K562 (cell line): ENCODE measurements around the gene TRRAP. TPM values are rescaled to one million over a fixed set of nuclear protein-coding genes. Genes with fewer than 3 reads are reported as not detected.

Source experiments
- ATAC-seq: fragments of 200-7000 bp; cut with Tn5 transposase; 3 replicates; pipeline ENCODE4 v1.9.1; 2020; ENCODE audit warnings: moderate library complexity
- BruUV-seq: library from RNA; stranded (reverse); fragments of 400-500 nt; replicated peaks from 2 replicates; lab custom pipeline; 2021; lab: Mats Ljungman, UMichigan
- CTCF ChIA-PET: fragments of 300-600 bp; formaldehyde crosslinking; extraction: SDS; loops from one replicate; lab custom pipeline; 2021; ENCODE audit warnings: low intra/inter-chr PET ratio; lab: Yijun Ruan, JAX
- POLR2A ChIA-PET: fragments of 300-600, 350-650 bp; sonication (Branson Sonifier 250); formaldehyde crosslinking; extraction: SDS; loops from one replicate; lab custom pipeline; 2021; ENCODE audit warnings: antibody characterized with exemption, inconsistent platforms; lab: Yijun Ruan, JAX
- DNase-seq, 4 experiments: peaks; one replicate each; pipeline versions ENCODE4 v3.0.0 to v3.0.0-alpha.2; 2011 to 2018; ENCODE audit warnings: low spot score in 3 of 4, mixed read lengths in 3 of 4; ENCODE audit errors: extremely low read depth in 1 of 4
- FAIRE-seq: peaks from 2 replicates; lab custom pipeline; 2011; peaks lifted over from hg19 to GRCh38; lab: Jason Lieb, UNC
- H2AFZ ChIP-seq: 2 replicates; pipeline ENCODE4 v1.6.0; 2011; ENCODE audit warnings: low read depth, low read length, control low read depth, inconsistent platforms
- H3K27ac ChIP-seq: fragments of 200-600 bp; 3 replicates; pipeline ENCODE4 v1.8.0; 2011; ENCODE audit warnings: low read depth, mild to moderate bottlenecking, control low read depth, inconsistent platforms, low read length, moderate library complexity, mixed read lengths; ENCODE audit errors: extremely low read depth
- H3K27me3 ChIP-seq, 2 experiments: fragments of 300-600 bp in 1 of 2; 2 replicates in 1 of 2; 3 replicates in 1 of 2; pipeline versions ENCODE4 v1.6.0 to v1.8.0; 2011; ENCODE audit warnings: inconsistent platforms in 2 of 2, low read length in 2 of 2, mild to moderate bottlenecking in 1 of 2, mixed read lengths in 1 of 2, moderate library complexity in 1 of 2; ENCODE audit not compliant: control insufficient read depth in 2 of 2, insufficient read depth in 2 of 2
- H3K36me3 ChIP-seq: fragments of 300-600 bp; 3 replicates; pipeline ENCODE4 v1.8.0; 2011; ENCODE audit warnings: mild to moderate bottlenecking, low read length, inconsistent platforms; ENCODE audit not compliant: control insufficient read depth, insufficient read depth
- H3K4me1 ChIP-seq, 2 experiments: fragments of 200-600 bp in 1 of 2; replicated peaks in 1 of 2; 2 replicates in 1 of 2; 3 replicates in 1 of 2; pipeline versions ENCODE4 v1.5.1 to v1.8.0; 2011; ENCODE audit warnings: inconsistent platforms in 2 of 2, low read length in 2 of 2, mild to moderate bottlenecking in 1 of 2, mixed read lengths in 1 of 2, moderate library complexity in 1 of 2; ENCODE audit not compliant: control insufficient read depth in 2 of 2, insufficient read depth in 2 of 2
- H3K4me2 ChIP-seq: 2 replicates; pipeline ENCODE4 v1.6.1; 2011; ENCODE audit warnings: low read length, control low read depth, inconsistent platforms, mixed read lengths; ENCODE audit not compliant: insufficient read depth
- H3K4me3 ChIP-seq: fragments of 200-600 bp; sonication (generic), shearing (Covaris generic); 2 replicates; pipeline ENCODE4 v1.5.1; 2016; ENCODE audit warnings: control low read depth, inconsistent platforms
- H3K79me2 ChIP-seq: fragments of 200-600 bp; 3 replicates; pipeline ENCODE4 v1.8.0; 2011; ENCODE audit warnings: low read length, inconsistent platforms; ENCODE audit not compliant: control insufficient read depth, insufficient read depth
- H3K9ac ChIP-seq, 2 experiments: 2 replicates each; pipeline versions ENCODE4 v1.6.0 to v1.6.1; 2011; ENCODE audit warnings: low read depth in 2 of 2, low read length in 2 of 2, control low read depth in 1 of 2, inconsistent platforms in 1 of 2, mild to moderate bottlenecking in 1 of 2, mixed read lengths in 1 of 2; ENCODE audit not compliant: insufficient read depth in 1 of 2
- H3K9me1 ChIP-seq: one replicate; pipeline ENCODE4 v1.6.0; 2011; ENCODE audit warnings: inconsistent platforms, mild to moderate bottlenecking, low read length, moderate library complexity; ENCODE audit not compliant: control insufficient read depth, insufficient read depth
- H3K9me3 ChIP-seq: replicated peaks from 2 replicates; pipeline ENCODE4 v1.5.1; 2011; ENCODE audit warnings: low read depth, low read length, inconsistent platforms; ENCODE audit not compliant: control insufficient read depth, insufficient read depth
- H4K20me1 ChIP-seq: replicated peaks from 2 replicates; pipeline ENCODE4 v1.6.1; 2011; ENCODE audit warnings: low read length, inconsistent platforms, mixed read lengths; ENCODE audit not compliant: control insufficient read depth, insufficient read depth
- ZNF12 ChIP-seq: sonication (generic); formaldehyde crosslinking; IDR thresholded peaks from 2 replicates; pipeline ENCODE4 v1.4.0; 2020; ENCODE audit warnings: mild to moderate bottlenecking, missing genetic modification reagents
- WGBS: fragments of 100-300 bp; shearing (Covaris generic); methylation state at CpG from one replicate; pipeline ENCODE4 v1.1.6; 2016; ENCODE audit warnings: low coverage, mixed read lengths; ENCODE audit not compliant: insufficient coverage; ENCODE audit errors: missing lambda C conversion rate; 5-methylcytosine and 5-hydroxymethylcytosine counted together
- in situ Hi-C: fragments of 300-500 bp; cut with MboI; formaldehyde crosslinking; loops from 4 replicates; pipeline ENCODE4 v1.15.0; 2018; ENCODE audit warnings: inconsistent platforms, mixed read lengths
- intact Hi-C: fragments of 100-400 bp; cut with micrococcal nuclease; formaldehyde crosslinking; loops from 2 replicates; pipeline ENCODE4 v1.14.2; 2022
- polyA plus RNA-seq, 8 experiments: library from polyadenylated mRNA; depleted of rRNA in 4 of 8; stranded (reverse) in 5 of 8; unstranded in 3 of 8; fragments of >200 nt; fragmentation: Nextera tagmentation in 2 of 8; fragmentation: Illumina TruSeq in 1 of 8; extraction: Ambion mirVana in 2 of 8; extraction: Trizol in 1 of 8; gene quantifications; 2 replicates each; pipeline versions ENCODE4 v1.2.1 to v1.2.3, GENCODE V29; 2011 to 2014; ENCODE audit warnings: inconsistent platforms in 1 of 8, missing spikeins in 1 of 8
- total RNA-seq, 7 experiments: library from RNA; depleted of rRNA in 6 of 7; stranded (reverse); fragments of >200 nt in 6 of 7; fragmentation: Illumina TruSeq in 2 of 7; extraction: Trizol in 2 of 7; gene quantifications; 2 replicates each; pipeline versions ENCODE4 v1.2.1 to v1.2.3, GENCODE V29; 2011 to 2021; ENCODE audit warnings: low replicate concordance in 1 of 7
- TF ChIP-seq, protein P1 (sequence below): fragments of 450-650 bp; IDR thresholded peaks from 2 replicates; pipeline ENCODE4 v1.6.1; 2016; ENCODE audit warnings: mild to moderate bottlenecking
- TF ChIP-seq, protein P2 (sequence below): fragments of 250-450 bp; sonication (Bioruptor Pico); IDR thresholded peaks from 2 replicates; pipeline ENCODE4 v1.4.0; 2020; ENCODE audit warnings: mild to moderate bottlenecking, moderate library complexity
- TF ChIP-seq, protein P3 (sequence below): fragments of 450-650 bp; IDR thresholded peaks from 2 replicates; pipeline ENCODE4 v1.7.0; 2016; ENCODE audit warnings: borderline replicate concordance
- TF ChIP-seq, protein P4 (sequence below): sonication (generic); formaldehyde crosslinking; IDR thresholded peaks from 2 replicates; pipeline ENCODE4 v1.8.1; 2023; ENCODE audit warnings: mild to moderate bottlenecking, missing genetic modification reagents

The TRRAP gene
- total and polyA plus RNA-seq, 9 of the 15 experiments (the other 6 are each of a cell fraction or from before 2014, with no cell fraction given), result 1.3 to 47.2 (median 9.7) TPM

DNA sequence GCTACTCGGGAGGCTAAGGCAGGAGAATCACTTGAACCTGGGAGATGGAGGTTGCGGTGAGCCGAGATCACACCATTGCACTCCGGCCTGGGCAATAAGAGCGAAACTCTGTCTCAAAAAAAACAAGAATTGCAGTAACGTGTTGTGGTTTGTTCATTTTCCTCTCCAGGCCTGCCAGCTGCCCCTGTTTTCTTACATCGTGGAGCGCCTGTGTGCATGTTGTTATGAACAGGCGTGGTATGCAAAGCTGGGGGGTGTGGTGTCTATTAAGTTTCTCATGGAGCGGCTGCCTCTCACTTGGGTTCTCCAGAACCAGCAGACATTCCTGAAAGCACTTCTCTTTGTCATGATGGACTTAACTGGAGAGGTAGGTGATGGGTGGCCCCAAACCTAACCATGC, 52.1 kb downstream of the TRRAP start:
- FAIRE-seq, result no peak
- Histone ChIP-seq H4K20me1 (peaks cover 4% of the 10 kb centered on the region), H3K79me2 (no peaks in the 10 kb centered on the region)
- in situ Hi-C loops, result no loop called here
- TF ChIP-seq, protein P1, sequence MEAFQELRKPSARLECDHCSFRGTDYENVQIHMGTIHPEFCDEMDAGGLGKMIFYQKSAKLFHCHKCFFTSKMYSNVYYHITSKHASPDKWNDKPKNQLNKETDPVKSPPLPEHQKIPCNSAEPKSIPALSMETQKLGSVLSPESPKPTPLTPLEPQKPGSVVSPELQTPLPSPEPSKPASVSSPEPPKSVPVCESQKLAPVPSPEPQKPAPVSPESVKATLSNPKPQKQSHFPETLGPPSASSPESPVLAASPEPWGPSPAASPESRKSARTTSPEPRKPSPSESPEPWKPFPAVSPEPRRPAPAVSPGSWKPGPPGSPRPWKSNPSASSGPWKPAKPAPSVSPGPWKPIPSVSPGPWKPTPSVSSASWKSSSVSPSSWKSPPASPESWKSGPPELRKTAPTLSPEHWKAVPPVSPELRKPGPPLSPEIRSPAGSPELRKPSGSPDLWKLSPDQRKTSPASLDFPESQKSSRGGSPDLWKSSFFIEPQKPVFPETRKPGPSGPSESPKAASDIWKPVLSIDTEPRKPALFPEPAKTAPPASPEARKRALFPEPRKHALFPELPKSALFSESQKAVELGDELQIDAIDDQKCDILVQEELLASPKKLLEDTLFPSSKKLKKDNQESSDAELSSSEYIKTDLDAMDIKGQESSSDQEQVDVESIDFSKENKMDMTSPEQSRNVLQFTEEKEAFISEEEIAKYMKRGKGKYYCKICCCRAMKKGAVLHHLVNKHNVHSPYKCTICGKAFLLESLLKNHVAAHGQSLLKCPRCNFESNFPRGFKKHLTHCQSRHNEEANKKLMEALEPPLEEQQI, result no peak
- TF ChIP-seq, protein P2, sequence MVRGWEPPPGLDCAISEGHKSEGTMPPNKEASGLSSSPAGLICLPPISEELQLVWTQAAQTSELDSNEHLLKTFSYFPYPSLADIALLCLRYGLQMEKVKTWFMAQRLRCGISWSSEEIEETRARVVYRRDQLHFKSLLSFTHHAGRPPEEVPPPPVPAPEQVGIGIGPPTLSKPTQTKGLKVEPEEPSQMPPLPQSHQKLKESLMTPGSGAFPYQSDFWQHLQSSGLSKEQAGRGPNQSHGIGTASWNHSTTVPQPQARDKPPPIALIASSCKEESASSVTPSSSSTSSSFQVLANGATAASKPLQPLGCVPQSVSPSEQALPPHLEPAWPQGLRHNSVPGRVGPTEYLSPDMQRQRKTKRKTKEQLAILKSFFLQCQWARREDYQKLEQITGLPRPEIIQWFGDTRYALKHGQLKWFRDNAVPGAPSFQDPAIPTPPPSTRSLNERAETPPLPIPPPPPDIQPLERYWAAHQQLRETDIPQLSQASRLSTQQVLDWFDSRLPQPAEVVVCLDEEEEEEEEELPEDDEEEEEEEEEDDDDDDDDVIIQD (CRISPR knock-in tag), result no peak
- TF ChIP-seq ZNF12 (CRISPR knock-in tag), result no peak
- TF ChIP-seq, protein P3, sequence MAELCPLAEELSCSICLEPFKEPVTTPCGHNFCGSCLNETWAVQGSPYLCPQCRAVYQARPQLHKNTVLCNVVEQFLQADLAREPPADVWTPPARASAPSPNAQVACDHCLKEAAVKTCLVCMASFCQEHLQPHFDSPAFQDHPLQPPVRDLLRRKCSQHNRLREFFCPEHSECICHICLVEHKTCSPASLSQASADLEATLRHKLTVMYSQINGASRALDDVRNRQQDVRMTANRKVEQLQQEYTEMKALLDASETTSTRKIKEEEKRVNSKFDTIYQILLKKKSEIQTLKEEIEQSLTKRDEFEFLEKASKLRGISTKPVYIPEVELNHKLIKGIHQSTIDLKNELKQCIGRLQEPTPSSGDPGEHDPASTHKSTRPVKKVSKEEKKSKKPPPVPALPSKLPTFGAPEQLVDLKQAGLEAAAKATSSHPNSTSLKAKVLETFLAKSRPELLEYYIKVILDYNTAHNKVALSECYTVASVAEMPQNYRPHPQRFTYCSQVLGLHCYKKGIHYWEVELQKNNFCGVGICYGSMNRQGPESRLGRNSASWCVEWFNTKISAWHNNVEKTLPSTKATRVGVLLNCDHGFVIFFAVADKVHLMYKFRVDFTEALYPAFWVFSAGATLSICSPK, result no peak
- TF ChIP-seq, protein P4, sequence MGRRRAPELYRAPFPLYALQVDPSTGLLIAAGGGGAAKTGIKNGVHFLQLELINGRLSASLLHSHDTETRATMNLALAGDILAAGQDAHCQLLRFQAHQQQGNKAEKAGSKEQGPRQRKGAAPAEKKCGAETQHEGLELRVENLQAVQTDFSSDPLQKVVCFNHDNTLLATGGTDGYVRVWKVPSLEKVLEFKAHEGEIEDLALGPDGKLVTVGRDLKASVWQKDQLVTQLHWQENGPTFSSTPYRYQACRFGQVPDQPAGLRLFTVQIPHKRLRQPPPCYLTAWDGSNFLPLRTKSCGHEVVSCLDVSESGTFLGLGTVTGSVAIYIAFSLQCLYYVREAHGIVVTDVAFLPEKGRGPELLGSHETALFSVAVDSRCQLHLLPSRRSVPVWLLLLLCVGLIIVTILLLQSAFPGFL (CRISPR knock-in tag), result no peak
- TF ChIP-seq, all 486 proteins: peak for 0
- intact Hi-C loops, result no loop called here
- no peak overlapping the region for H3K4me3 ChIP-seq
- no peaks in the 10 kb centered on the region for H3K27me3 ChIP-seq
- no peak overlapping the region for H3K4me2 ChIP-seq
- no peaks in the 10 kb centered on the region for H3K9me1 ChIP-seq
- BruUV-seq, result no TSS peak
- no peak for ATAC-seq
- peaks cover 90% of the 10 kb centered on the region for H3K36me3 ChIP-seq
- H3K4me1 ChIP-seq, result no peaks in the 10 kb centered on the region
- H2AFZ ChIP-seq, result no peak overlapping the region
- no peaks in the 10 kb centered on the region for H3K9me3 ChIP-seq
- ChIA-PET POLR2A (interaction anchor here (0.9 to 1.0 kb wide), 2 partner anchors 10 to 13 kb away, joined by 3 read pairs; no protein-coding TSS in a partner anchor), CTCF (no interaction called here)
- H3K27ac ChIP-seq, result no peak overlapping the region
- no peak for DNase-seq
- H3K9ac ChIP-seq, result no peak overlapping the region
- WGBS, result 95% methylated on average over 10 of the region's 10 CpGs
